PC-3 (cell line): ENCODE results near the gene SCNM1. TPM values are rescaled to one million over a fixed set of nuclear protein-coding genes. Genes with fewer than 3 reads are reported as not detected.

Experiments
- ATAC-seq: fragments of 200-7000 bp; cut with Tn5 transposase; 2 replicates; pipeline ENCODE4 v1.9.1; 2020; ENCODE audit warnings: mild to moderate bottlenecking, moderate library complexity
- BruUV-seq: library from RNA; stranded (reverse); fragments of 400-500 nt; replicated peaks from 2 replicates; lab custom pipeline; 2021; lab: Mats Ljungman, UMichigan
- CTCF ChIA-PET: fragments of 300-600 bp; sonication (Branson Sonifier 250); formaldehyde crosslinking; loops from one replicate; lab custom pipeline; 2022; ENCODE audit warnings: antibody characterized with exemption; lab: Charles Lee
- POLR2A ChIA-PET: fragments of 300-600 bp; sonication (Branson Sonifier 250); formaldehyde crosslinking; loops from one replicate; lab custom pipeline; 2022; ENCODE audit warnings: antibody characterized with exemption; ENCODE audit not compliant: unreplicated experiment; lab: Charles Lee
- DNase-seq: peaks from one replicate; pipeline ENCODE4 v3.0.0-alpha.2; 2015
- H2AFZ ChIP-seq: fragments of 300-600 bp; sonication (generic); 2 replicates; pipeline ENCODE4 v1.6.0; 2016; ENCODE audit warnings: antibody characterized with exemption, low read length
- H3F3A ChIP-seq: fragments of 300-600 bp; sonication (generic); one replicate; pipeline ENCODE4 v1.6.0; 2017; ENCODE audit warnings: antibody characterized with exemption, low read length, control low read depth, mild to moderate bottlenecking; ENCODE audit not compliant: unreplicated experiment
- H3K27ac ChIP-seq: fragments of 300-600 bp; sonication (generic); 2 replicates; pipeline ENCODE4 v1.5.1; 2016; ENCODE audit warnings: mild to moderate bottlenecking, low read length
- H3K27me3 ChIP-seq: fragments of 300-600 bp; sonication (generic); 2 replicates; pipeline ENCODE4 v1.6.1; 2016; ENCODE audit warnings: low read length, mixed read lengths
- H3K36me3 ChIP-seq: fragments of 300-600 bp; sonication (generic); 2 replicates; pipeline ENCODE4 v1.6.1; 2016; ENCODE audit warnings: low read depth, mixed run types, low read length, mixed read lengths
- H3K4me1 ChIP-seq: fragments of 300-600 bp; sonication (generic); 2 replicates; pipeline ENCODE4 v1.5.1; 2016; ENCODE audit warnings: low read length; ENCODE audit not compliant: insufficient read depth
- H3K4me2 ChIP-seq: fragments of 300-600 bp; sonication (generic); 2 replicates; pipeline ENCODE4 v1.6.0; 2016; ENCODE audit warnings: low read length
- H3K4me3 ChIP-seq: fragments of 300-600 bp; sonication (generic); 2 replicates; pipeline ENCODE4 v1.5.1; 2016; ENCODE audit warnings: mild to moderate bottlenecking, low read length, mixed read lengths
- H3K79me2 ChIP-seq: fragments of 300-600 bp; sonication (generic); 2 replicates; pipeline ENCODE4 v1.6.1; 2017; ENCODE audit warnings: low read length, mixed read lengths
- H3K9ac ChIP-seq: fragments of 300-600 bp; sonication (generic); 2 replicates; pipeline ENCODE4 v1.6.0; 2016; ENCODE audit warnings: mild to moderate bottlenecking, low read length
- H3K9me2 ChIP-seq: fragments of 300-600 bp; sonication (generic); replicated peaks from 2 replicates; pipeline ENCODE4 v1.6.1; 2016; ENCODE audit warnings: mixed run types, low read length, mixed read lengths
- H3K9me3 ChIP-seq: fragments of 300-600 bp; sonication (generic); 2 replicates; pipeline ENCODE4 v1.6.1; 2016; ENCODE audit warnings: low read length, mixed read lengths
- H4K20me1 ChIP-seq: fragments of 300-600 bp; sonication (generic); 2 replicates; pipeline ENCODE4 v1.6.1; 2016; ENCODE audit warnings: low read length, mixed read lengths
- CTCF ChIP-seq: fragments of 300-600 bp; sonication (generic); conservative IDR thresholded peaks from 2 replicates; pipeline ENCODE4 v1.5.1; 2017; ENCODE audit warnings: antibody characterized with exemption, low read depth, mild to moderate bottlenecking, low read length
- EZH2 ChIP-seq: fragments of 300-600 bp; sonication (generic); IDR thresholded peaks from one replicate; pipeline ENCODE4 v1.6.1; 2017; ENCODE audit warnings: antibody characterized with exemption, mild to moderate bottlenecking, low read length; ENCODE audit not compliant: unreplicated experiment
- EZH2phosphoT487 ChIP-seq: fragments of 300-600 bp; sonication (generic); IDR thresholded peaks from 2 replicates; pipeline ENCODE4 v1.6.1; 2018; ENCODE audit warnings: mild to moderate bottlenecking, antibody characterized with exemption, low read length, borderline replicate concordance
- intact Hi-C: fragments of 100-400 bp; cut with micrococcal nuclease; formaldehyde crosslinking; loops from 2 replicates; pipeline ENCODE4 v1.9.0; 2023
- total RNA-seq: library from RNA; depleted of rRNA; stranded (reverse); fragments of >200 nt; gene quantifications from 2 replicates; pipeline ENCODE4 v1.2.3, GENCODE V29; 2014

The SCNM1 gene
- total RNA-seq, 1 experiment from 2014 or later: 80.3 TPM

GRCh38 chr1:151147665-151148064 is 18.3 kb upstream of the SCNM1 start:
- H3K79me2 ChIP-seq: no peaks in the 10 kb centered on the region
- BruUV-seq: no TSS peak
- H3K27ac ChIP-seq: no peak overlapping the region
- H3K9ac ChIP-seq: no peak overlapping the region
- no peak overlapping the region for H2AFZ ChIP-seq
- TF ChIP-seq EZH2: no peak
- no peak for TF ChIP-seq EZH2phosphoT487
- no peak for TF ChIP-seq CTCF
- no peak overlapping the region for H3K4me3 ChIP-seq
- H3K27me3 ChIP-seq: no peaks in the 10 kb centered on the region
- ATAC-seq: no peak
- no peaks in the 10 kb centered on the region for H3K36me3 ChIP-seq
- ChIA-PET POLR2A (no interaction called here), CTCF (no interaction called here)
- DNase-seq: no peak
- H3K4me1 ChIP-seq: peaks cover 8% of the 10 kb centered on the region; the same call in 1 of the 2 replicates
- intact Hi-C loops: loop anchor here (5.0 kb wide), 1 partner anchor 45 kb away; no protein-coding TSS in a partner anchor
- H3K4me2 ChIP-seq: no peak overlapping the region
- no peaks in the 10 kb centered on the region for H3F3A ChIP-seq
- no peaks in the 10 kb centered on the region for H4K20me1 ChIP-seq
- no peaks in the 10 kb centered on the region for H3K9me3 ChIP-seq
- no peaks in the 10 kb centered on the region for H3K9me2 ChIP-seq

- no TSS peak for BruUV-seq
Measured at GRCh38 chr1:151156515-151156819, 9.5 kb upstream of the SCNM1 start, which contains the start of gene TNFAIP8L2. Gene TNFAIP8L2 (plus strand): TSS chr1:151156649. CDS start chr1:151158698, 2,049 bp downstream.

More at GRCh38 chr1:151156515-151156819, 9.5 kb upstream of the SCNM1 start, which contains the start of gene TNFAIP8L2:
- ChIA-PET POLR2A (interaction anchor here (0.5 to 0.6 kb wide), 2 partner anchors 36 to 248 kb away, joined by 4 read pairs; no protein-coding TSS in a partner anchor), CTCF (interaction anchor here (0.6 to 2.4 kb wide), 3 partner anchors 30 to 916 kb away, joined by 3 to 28 read pairs (median 4); no protein-coding TSS in a partner anchor)
- Histone ChIP-seq H3K9me2 (no peaks in the 10 kb centered on the region), H3K9ac (no peak within 1 kb of the TSS), H3K79me2 (no peaks in the 10 kb centered on the region), H3K27ac (no peak within 1 kb of the TSS), H4K20me1 (no peaks in the 10 kb centered on the region), H3F3A (no peaks in the 10 kb centered on the region), H3K36me3 (peaks cover 1% of the 10 kb centered on the region; the same call in 1 of the 2 replicates), H3K4me3 (no peak within 1 kb of the TSS), H3K4me1 (no peaks in the 10 kb centered on the region), H3K4me2 (no peak within 1 kb of the TSS), H3K9me3 (no peaks in the 10 kb centered on the region), H2AFZ (no peak within 1 kb of the TSS), H3K27me3 (no peaks in the 10 kb centered on the region)
- intact Hi-C loops: loop anchor here (1.0 to 10.0 kb wide), 2 partner anchors 57 to 132 kb away; no protein-coding TSS in a partner anchor
- DNase-seq (no peak), ATAC-seq (peak; percentile 81)
- TF ChIP-seq CTCF (no peak), EZH2phosphoT487 (no peak), EZH2 (no peak)
